ENCODE data around the gene TNKS1BP1.
A peak's percentile ranks its signal among the peaks of the same experiment; 100 is the strongest.

Gene TNKS1BP1

DNA sequence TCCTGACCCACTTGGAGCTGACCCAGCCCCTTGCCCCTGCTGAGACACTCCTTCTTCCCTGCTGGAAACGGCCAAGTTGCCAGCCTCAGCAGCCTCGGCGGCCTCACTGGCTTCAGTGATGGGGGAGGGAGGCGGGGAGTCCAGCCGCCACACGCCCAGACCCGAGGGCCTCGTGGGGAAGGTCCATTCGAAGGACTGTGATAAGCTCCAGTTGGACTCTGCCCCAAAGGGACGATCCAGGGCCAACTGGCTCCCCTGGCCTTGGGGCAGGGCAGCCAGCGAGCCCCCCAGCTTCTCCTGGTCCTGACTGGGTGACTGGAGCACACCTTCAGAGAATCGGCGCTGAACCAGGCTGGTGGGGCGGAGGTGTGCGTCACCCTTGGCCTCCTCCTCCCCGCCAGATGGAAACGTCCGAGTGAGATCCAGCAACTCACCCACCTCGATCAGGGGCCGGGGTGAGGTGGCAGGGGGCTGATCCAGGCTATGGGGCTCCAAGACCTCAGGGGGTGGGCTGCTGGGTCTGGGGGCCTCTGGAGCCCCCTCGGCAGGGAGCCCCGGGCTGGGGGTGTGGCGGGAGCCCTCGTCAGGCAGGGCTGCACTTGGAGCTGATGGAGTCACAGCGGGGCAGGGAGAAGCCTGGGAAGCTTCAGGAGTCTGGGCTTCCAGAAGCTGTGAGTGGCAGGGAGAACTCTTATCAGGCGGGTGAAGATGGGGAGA, 11.5 kb downstream of the TNKS1BP1 start:
- DNase-seq: no peak

DNA sequence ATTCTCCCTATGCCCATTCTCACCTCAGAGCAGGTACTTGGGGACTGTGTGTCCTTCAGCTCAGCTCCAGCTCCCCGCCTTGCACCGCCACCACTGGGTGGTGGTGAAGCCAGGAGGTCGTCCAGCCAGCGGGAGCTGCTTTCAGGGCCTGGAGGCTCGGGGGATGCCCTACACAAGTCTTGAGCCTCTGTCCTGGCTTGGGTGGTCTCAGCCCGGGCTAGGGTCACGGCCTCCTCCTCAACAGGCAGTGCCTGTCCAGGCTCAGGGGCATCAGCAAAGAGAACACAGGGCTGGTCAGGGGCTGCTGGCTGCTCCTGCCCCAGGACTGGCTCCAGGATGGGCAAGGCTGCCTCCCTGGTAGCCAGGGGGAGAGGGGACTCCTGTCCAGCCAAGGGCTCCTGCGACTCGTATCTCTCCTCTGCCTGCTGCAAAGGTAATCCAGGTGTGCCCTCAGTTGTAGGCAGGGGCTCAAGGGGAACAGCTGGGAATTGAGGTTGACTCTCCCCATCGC, 12.2 kb downstream of the TNKS1BP1 start:
- DNase-seq: no peak

DNA sequence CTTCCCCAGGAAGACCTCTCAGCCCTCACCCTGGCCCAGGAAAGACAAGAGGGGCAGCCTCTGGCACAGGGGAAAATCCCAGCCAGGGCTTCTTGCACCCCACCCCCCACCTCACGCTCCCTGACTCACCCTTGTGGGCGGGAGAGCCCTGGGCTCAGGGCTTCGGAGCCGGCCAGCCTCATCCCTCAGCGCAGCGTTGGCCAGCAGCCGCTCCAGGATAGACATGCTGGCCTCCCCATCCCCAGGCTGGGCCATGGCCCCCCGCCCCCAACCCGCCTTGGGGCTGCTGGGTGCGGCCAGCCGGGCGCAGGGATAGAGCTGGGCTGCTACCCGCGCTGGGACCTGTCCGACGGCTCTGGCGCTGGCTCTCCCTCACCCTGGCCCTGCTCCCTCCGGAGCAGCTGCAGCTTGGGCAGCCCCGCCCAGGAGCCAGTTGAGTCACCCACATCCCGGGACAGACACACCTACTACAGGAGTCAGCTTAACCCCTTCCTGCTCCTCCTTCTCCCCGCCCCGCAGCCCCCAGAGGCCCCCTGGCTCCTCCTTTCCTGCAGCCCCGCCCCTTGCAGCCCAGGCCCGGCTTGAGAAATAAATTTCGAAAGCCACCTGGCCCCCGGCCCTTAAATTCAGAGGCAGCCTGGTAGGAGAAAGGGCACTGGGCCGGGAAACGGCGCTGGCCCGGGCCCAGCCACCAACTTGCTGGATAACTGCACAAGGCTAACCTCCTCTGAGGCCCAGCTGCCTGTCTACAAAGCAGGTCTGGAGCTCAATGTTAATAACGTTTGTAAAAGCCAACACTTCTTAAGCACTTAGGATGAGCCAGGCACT, 13.4 kb downstream of the TNKS1BP1 start:
- DNase-seq: peak in 48 of 58 donors; percentile 27 to 95 (median 63)

DNA sequence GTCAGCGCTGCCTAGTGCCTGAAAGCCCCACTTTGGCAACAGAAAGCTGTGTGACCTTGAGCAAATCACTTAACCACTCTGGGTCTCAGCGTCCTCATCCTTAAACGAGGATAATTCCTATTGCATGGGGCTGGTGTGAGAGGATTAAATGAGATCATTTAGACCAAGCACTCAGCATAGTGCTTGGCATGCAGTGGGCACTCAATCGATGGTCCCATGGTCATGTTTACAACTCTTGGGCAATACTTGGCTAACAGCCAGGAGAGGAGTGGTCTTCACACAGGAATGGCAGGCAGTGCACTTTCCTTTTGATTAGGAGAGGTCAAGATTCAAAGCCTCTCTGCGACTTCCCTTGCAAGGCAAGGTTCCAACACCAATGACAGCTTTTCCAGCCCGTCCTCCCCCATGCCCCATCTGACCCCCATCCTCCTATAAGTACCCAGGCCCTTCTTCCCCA, 14.1 kb downstream of the TNKS1BP1 start:
- peak in 2 of 58 donors; percentile 9 to 24 for DNase-seq

DNA sequence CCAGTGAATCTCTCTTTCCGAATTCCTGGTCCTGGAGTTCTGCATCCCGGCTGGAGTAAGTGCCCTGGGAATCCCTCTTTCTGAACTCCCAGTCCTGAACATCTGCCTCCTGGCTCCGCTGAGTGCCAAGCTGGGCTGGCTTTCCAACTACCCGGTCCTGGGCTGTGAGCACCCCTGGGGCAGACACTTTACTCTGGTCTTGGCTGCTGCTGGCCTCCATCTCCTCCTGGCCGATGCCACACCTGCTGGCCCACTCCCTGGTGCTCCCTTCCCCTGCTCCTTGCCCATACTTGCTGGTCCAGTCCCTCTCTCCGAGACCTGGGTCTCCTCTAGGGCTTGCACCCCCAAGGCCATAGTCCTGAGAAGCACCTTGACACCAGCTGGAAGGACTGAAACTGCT, 14.7 kb downstream of the TNKS1BP1 start:
- no peak for DNase-seq

DNA sequence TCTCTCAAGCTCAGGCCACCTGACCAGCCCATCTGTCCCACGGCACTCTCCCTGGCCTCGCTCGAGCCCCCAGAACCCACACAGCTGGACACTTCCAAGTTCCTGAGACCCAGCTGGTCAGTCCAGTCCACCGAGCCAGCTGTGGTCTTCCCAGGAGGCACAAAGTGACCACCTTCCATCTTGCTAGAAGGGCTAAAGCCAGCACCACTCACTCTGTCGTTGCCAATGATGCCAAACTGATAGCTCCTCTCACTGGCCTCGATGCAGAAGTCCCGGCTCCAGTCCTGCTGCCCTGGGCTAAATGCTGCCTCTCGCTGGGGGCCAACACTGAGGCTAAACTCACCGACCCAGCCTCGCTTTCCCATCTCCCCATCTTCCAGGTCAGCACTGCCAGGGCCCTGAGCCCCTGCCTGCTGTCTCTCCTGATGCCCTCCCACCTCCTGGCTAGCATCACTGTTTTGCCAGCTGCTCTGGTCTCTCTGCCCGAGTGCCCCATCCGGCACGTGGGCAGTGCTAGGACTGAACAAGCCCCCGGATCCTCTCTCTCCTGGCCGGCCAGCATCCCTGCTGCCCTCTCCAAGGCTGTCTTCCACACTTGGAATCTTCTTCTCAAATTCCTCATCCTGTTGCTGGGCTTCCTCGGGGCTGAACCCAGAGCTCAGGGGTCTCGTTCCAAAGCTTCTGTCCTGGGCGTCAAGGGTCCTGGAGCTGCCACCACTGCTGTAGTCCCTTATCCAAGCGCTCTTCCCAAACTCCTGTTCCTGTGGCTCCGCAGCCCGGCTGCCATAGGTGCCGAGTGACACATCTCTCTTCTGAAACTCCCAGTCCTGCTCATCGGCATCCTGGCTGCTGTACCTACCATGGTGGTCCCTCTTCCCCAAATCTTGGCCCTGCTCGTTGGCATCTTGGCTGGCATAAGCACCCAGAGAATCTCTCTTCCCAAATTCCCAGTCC, 15.4 kb downstream of the TNKS1BP1 start:
- DNase-seq: no peak

DNA sequence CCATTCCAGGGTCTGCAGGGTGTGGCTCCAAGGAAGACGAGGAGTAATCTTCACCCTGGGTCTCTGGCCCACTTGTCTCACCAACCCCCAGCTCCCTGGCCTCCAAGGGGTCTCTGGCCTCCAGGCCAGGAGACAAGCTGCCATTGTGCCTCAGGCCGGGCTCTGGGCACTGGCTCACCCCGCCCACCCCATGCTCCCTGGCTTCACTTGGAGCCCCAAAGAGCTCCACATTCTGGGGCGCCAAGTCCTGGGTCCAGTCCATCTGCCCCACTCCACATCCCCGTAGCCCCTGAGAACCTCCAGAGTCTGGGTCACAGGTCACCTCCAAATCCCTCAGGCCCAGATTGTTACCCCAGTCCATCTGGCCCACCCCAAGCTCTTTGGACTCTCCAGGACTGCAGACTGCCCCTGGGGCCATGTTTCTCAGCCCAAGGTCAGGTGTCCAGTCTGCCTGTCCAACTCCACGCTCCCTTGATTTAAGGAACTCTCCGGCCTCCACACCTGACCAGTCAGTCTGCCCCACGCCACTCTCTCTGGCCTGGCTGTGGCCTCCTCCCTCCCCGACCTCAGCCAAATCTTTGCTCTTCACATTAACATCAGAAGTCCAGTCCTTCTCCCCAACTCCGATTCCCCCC, 16.2 kb downstream of the TNKS1BP1 start:
- no peak for DNase-seq

DNA sequence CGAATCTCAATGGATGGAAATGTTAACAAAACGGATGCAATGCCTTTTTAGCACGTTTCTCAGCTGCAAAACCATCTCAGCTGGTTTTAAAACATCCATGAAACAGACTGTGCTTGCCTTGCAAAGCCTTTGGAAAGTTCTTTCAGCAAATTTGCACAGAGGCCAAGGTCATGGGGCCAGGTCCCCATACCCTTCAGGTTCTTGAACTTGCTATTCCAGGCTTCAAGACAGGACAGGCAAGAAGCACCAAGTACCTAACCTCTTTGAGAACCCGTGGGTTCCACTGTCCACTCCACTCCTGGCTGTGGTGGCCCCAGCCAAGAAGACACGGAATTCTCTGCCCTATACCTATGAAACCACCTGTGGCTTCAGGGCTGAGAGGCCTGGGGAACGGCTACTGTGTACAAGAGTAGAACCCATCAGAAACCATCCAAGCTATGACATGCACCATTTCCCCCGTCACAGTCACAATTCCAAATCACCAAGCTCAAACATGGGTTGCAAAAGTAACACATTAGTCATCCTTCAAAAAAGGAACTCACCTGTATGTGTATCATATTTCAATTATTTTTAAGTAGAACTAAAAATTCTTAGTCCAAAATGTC, 17.0 kb downstream of the TNKS1BP1 start:
- DNase-seq: no peak

DNA sequence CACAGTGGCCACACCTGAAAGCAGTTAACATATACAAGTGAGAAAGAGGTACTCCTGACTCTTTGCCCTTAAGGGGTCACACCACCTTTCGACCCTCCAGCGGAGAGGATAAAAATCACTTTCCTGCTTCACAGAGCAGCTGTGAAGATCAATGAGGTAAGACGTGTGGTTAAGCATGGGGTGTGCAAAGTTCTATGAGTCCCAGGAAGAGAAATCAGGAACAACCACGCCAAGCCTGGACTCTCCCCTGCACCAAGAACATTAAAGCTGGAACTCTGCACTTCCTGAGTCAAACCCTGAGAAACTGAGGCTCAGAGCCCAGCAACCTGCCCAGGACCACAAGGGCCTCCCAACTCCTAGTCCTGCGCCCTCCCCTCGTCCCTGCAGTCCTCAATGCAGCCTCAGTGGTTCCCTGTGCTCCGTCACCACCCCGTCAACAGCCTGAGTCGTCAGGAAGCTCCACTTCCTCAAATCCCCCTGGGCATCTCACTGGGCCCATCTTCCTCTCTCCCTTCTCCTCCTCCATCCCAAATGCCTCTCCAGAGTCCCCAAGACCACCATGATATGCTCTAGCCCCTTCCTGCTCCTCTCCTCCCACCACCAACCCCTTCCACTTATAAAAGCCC, 17.7 kb downstream of the TNKS1BP1 start:
- DNase-seq: no peak

DNA sequence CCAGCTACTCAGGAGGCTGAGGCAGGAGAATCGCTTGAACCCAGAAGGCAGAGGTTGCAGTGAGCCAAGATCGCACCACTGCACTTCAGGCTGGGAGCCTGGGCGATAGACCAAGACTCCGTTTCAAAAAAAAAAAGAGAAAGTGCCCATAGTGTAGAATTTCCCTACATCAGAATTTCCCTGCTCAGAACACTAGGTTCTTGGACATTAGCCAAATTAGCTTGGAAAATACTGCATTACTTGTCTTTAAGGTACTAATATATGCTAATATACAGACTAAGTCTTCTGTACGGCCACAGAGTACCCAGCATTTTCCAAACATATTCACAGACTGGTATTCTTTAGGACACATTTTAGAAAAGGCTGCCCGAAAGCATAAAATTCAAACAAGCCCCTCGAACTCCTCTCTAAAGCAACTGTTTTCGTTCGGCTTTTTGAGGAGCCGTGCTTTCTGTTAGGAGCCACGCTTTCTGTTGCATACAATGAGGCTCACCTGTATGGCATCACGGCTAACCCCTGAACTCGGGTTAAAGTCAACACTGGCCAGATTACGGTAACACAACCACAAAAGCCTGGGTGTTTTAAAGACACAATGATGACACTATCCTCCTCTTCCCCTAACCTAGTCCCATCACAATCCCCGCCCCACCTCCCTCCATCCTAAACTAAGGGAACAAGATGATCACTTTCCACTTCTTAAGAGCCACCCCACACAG, 18.4 kb downstream of the TNKS1BP1 start:
- DNase-seq: no peak

DNA sequence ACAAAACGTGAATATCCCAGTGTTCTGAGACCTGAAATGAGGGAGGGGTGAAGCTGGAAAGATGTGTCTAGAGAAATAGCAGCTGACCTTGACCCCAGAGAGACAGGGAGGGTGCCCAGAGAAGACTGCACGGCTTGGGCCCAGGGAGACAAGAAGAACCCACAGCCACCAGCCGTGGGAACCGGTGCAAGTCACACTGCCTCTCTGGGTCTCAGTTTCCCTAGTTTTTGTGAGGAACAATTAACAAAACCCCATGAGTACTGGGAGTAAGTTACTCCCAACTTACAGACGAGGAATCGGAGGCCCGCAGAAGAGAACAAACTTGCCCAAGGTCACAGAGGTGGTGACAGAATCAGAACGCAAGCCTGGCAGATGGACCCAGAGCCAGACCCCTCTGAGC, 19.2 kb downstream of the TNKS1BP1 start:
- DNase-seq: no peak

DNA sequence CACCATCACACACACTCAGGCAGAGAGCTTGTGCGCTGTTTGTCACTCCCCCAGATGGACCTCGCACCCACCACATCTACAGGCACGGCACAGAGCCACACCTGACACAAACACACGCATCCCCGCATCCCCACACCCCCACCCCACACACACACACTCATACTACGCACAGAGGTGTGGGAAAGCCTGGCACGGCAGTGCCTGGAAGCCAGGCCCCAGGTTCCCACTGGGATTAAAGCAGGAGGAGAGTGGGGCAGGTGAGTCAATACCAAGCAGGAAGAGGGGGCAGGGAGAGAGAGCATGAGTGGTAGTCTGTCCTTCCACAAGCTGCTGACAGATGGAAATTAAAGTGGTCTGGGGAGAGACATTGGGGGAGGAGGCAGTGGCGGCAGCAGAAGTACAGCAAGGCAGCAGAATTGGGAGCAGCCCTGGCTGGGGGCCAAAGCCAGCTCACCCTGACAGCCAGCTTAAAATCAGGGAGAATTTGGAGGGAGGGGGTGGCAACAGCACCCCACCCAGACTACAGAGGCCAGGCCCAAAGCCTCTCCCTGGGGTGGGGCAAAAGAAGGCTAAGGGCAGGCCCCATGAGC, 20.7 kb downstream of the TNKS1BP1 start:
- DNase-seq: peak in 4 of 58 donors; percentile 6 to 30 (median 10)

DNA sequence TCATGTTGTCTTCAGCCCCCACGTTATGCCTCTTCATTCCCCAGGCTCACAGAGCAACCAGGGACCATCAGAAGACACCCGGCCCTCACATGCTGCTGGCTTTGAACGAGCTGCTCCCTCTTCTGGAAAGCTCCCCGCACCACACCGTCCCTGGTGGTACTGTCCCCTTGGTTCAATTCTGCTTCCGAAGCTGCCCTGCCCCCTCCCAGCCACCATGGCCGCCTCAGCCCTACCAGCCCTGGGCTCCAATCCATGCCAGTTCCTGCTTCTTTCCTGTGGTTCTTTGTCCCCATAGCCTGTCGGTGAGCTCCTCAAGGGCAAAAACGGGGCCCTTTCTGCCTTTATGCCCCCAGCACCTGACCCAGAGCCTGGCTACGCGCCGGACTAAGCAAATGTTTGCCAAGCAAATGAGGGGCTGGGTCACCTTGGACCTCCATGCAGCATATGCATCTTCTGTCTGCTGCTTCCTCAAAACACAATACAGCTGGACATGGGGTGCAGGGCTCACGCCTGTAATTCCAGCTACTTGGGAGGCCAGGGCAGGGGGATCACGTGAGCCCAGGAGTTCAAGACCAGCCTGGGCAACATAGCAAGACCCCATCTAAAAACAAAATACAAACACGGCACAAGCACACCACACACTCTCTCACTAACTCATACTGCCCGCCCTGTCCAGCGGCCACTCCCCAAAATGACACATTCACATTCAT, 21.3 kb downstream of the TNKS1BP1 start:
- DNase-seq: no peak

DNA sequence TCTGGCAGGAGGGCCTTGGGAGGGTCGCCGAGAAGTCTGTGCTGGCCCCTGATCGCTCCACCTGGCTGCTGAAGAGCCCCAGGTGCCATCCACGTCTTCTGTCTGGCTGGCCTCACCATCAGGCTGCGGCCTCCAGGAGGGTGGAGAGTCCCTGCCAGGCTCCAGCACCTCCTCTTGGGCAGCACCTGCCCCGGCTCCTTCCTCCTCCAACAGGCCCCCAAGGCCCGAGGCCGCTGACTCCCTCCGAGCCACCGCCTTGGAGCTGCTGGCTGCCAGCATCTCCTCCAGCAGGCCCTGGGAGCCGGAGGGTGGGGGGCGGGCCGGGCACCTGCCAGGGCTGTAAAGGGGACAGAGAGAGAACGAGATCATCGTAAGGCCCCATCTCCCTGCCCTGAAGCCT, 22.3 kb downstream of the TNKS1BP1 start:
- DNase-seq: no peak

DNA sequence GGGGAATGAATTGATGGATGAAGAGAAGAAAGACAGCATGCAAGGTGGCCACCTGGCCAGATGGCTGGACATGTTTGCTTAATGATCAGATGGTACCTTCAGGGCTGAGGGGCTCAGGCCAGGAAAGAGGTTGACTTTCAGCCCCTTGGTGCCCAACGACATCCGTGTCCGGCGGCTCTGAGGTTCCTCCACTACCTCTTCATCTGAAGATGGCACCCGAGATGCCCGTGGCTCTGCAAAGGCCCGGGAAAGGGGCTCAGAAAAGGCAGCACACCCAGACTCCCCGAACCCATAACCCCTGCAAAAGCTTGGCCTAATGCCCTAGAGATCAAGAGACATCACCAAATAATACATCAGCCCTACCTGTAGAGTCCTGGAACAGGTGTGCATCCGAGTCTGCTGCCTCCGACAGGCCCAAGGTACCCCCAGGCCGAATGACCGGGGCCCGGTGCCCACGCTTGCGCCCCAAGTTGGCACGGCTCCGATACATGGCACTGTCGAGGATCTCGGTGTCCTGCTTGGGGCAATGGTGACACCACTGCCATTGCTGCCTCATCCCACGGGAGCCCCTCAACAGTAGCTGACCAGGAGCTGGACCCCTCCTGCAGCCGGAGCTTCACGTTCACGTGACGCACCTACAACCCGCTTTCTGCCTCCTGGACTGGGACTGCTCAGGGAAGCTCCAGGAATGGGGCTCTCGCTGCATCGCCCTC, 22.9 kb downstream of the TNKS1BP1 start:
- DNase-seq: no peak

DNA sequence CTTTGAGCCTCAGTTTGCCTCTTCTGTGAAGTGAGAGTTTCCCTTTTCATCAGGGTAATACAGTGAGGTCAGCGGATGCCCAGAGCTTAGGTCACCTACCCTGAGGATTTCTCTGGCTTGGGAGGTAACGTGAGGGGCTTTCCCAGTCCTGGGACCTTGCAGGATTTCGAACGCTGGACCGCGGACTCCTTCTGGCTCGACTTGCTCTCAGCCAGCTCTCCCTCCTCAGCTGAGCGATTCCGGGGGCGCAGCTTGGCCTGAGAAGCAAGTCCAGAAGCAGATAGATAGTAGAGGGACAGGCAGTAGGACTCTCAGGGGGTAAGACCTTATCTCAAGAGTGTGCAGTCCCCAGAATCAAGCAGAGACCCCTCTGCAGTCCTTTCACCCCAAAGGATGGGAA, 24.0 kb downstream of the TNKS1BP1 start:
- no peak for DNase-seq

DNA sequence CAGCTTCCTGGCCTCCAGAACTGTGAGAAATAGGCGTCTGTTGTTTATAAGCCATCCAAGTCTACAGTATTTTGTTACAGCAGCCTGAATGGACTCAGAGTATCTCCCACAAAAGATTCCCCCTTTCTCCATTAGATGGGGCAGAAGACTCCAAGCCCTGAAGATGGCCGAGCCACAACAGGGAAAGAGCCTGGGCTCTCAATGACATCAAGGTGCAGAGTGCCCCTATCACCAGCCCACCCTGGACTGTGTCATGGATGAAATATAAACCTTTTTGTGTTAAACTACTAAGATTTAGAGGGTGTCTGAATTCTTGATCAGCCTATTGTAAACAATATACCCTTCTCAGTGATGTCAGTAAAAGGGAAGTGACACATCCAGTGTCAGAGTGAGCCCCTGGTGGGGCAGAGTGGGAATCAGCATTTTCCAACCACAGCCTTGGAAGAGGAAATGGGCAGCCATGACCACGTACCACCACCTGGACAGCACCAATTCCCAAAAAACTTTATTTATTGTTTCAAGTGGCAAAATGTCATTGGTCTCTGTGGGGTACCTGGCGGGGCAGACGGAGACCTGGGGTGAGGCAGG, 25.5 kb downstream of the TNKS1BP1 start:
- DNase-seq: no peak
